GM18502 (cell line): ENCODE measurements around the gene RPTOR.

Experiments used
- ATAC-seq: cut with Tn5 transposase; IDR thresholded peaks from one replicate; pipeline ENCODE4 v1.9.1; 2021; ENCODE audit warnings: mild to moderate bottlenecking; ENCODE audit not compliant: unreplicated experiment, poor library complexity

Gene RPTOR

GRCh38 chr17:80818871-80819270 is 274.2 kb downstream of the RPTOR start:
- no peak for ATAC-seq

GRCh38 chr17:80819422-80820164 is 275.0 kb downstream of the RPTOR start:
- ATAC-seq: no peak

- no peak for ATAC-seq
Measured at GRCh38 chr17:80820331-80820730, 275.7 kb downstream of the RPTOR start.

- ATAC-seq: no peak
Measured at GRCh38 chr17:80821546-80821945, 276.9 kb downstream of the RPTOR start.

DNA sequence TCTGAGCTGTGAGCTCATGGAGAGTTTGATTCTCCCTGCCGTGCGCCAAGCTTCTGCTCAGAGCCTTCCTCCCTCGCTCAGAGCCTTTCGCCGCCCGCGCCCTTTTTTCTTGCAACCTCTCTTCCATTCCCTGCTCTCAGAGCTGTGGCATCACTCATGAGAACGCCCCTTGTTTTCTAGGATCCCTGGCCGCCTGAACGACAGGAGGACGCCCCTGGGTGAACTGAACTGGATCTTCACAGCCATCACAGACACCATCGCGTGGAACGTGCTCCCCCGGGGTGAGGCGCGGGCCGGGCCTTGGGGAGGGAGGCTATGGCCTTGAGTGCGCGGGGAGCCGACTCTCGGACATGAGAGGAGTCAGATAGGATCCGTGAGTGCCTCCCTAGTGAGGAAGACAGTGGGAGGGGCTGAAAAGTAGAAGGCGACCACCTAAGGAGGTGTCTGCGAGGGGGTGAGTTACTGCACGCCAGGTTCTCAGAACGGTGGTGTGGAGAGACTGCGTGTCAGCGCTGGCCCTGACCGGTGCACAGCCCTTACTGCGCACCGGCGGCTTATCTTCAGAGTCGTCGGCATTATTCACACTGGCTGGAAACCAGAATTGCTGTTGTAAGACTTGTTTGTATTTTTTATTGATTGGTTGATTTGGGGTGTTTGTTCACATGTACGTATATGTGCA is 277.5 kb downstream of the RPTOR start:
- ATAC-seq: no peak

DNA sequence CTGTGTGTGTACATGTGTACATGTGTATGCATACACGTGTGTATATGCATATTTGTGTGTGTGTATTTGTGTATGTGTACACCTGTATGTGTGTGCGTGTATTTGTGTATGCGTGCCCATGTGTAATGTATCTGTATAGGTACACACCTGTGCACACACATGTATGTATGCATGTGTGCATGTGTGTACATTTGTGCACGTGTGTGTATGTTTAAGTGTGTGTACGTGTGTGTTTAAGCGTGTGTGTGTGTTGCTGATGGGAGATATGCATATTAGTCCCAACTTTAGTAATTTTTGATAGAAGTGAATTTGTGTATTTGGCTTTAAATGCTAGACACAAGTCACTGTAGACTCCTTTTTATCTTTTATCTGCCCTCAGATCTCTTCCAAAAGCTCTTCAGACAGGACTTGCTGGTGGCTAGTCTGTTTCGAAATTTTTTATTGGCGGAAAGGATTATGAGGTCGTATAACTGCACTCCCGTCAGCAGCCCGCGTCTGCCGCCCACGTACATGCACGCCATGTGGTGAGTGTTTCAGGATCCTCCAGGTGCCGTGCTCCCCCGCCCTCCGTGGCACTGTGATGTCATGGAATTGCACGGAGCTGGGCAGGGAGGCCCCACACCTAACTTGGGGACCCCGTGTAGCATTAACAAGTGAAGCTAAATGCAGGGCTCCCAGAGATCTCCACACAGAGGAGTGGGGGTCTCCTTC is 278.2 kb downstream of the RPTOR start:
- ATAC-seq: no peak

DNA sequence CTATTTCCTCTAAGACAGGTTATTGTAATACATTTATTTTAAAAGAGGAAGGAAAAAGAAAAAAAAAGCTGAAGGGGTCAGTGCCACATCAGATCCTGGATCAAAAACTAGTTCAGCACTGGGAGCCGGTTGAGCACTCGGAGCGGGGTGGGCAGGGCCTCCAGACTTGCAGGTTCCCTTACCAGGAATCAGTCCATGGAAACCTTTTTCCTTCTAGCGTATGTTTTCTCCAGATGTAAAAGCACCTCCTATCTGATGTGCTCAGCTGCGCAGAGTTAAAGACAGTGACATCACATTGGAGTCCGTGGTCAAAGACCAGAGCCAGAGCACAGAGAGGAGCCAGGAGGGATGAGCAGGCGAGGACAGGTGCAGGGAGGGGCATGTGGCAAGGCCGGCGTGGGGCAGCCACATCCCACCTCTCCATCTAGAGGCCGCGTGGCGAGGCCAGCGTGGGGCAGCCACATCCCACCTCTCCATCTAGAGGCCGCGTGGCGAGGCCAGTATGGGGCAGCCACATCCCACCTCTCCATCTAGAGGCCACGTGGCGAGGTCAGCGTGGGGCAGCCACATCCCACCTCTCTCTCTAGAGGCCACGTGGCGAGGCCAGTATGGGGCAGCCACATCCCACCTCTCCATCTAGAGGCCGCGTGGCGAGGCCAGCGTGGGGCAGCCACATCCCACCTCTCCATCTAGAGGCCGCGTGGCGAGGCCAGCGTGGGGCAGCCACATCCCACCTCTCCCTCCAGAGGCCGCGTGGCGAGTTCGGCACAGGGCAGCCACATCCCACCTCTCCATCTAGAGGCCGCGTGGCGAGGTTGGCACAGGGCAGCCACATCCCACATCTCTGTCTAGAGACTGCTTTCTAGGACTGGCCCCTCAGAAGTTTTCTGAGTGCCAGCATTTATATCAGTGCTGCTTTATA is 280.2 kb downstream of the RPTOR start:
- no peak for ATAC-seq

DNA sequence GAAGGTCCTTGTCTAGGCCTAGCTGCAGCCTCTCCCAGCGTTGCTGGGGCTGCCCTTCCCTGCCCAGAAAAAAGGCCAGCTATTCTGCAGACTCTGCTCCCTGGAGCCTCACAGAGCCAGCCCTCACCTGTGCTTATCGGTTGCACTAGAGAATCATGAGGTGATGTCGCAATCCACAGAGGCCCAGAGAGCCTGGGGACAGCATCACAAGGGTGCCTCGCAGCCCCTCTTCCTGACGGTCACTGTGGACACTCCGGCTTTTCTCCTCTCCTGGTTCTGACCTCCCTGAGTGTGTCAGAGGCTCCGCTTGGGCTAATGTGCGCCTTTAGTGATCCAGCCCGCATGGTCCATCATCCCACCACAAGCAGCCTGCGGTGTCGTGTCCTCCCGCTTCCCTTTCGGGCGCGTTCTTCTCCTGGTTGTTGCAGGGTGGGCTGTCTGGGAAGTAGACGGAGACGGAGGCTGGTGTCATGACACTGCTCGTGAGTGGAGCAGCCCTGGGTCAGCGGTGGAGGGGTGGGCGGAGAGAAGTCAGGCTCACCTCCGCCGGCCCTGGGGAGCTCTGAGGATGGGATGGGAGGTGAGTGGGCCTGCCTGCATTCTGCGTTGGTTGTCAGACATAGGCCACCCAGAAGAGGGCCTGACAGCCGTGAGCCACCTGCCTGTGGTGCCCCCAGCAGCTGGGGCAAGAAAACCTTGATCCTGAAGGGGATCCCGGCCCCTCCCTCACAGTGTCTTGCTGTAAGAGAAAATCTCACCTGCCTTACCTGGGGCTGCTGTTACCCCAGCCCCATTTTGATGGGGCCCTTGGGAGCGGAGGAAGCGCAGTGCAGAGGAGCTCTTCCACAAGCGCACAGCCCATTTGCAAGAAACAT is 281.1 kb downstream of the RPTOR start:
- no peak for ATAC-seq

GRCh38 chr17:80826346-80826954 is 281.8 kb downstream of the RPTOR start:
- ATAC-seq: no peak

DNA sequence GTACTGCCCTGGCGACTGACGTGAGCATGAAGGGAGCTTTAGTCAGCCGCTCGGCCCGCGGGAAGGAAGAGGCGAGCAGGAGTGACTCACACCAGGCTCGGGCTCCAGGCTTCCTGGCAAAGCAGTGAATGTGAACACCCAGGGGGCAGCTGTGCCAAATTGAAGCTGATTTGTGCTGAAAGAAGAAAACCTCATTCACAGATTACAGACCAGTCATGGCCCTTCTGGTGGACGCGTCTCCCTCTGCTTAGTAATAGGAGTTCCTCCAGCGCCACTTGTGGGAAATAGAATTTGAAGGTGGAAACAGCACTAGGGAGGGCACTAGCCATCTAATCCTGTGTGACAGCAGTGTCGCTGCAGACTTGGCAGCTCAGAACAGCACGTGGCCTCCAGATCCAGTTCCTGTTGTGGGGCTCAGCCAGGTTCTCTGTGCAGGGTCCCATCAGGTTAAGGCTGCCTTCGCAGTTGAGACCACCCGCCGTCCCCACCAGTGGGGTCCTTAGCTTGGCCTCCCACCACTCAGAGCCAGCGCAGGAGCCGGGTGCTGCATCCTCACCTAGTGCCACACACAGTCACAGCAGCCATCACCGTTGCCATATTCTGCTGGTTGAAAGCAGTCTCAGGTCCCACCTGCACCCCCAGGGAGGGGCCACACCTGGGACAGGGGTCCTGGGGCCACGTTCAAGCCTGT is 282.5 kb downstream of the RPTOR start:
- no peak for ATAC-seq

GRCh38 chr17:80827646-80828643 is 283.3 kb downstream of the RPTOR start:
- no peak for ATAC-seq

DNA sequence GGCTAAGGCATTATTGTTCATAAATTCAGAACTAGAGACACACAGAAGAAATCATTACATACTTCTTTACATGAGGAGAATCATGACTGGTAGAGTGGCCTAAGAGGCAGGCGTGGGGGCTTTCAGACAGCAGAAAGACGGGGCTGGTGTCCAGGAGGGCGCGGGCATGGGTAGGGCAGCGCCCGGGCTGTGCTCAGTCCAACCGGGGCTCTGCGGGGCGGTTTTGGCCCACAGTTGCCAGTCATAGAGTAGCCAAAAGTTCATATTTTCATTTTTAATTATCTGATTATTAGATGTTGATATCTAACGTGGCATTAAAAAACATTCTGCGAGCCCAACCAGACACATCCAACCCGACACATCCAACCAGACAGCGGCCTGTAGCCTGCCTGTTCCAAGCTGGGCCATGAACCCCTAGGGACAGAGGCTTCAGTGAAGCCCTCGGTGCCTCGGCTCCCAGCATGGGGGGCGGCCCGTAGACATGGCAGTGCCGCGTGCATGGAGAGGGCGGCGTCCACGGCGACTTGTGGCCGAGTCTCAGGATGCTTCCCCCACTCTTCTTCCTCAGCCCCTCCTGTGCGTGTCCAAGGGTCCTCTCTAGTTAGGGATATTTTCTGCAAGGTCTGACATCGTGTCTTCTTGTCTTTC is 284.7 kb downstream of the RPTOR start:
- ATAC-seq: no peak

DNA sequence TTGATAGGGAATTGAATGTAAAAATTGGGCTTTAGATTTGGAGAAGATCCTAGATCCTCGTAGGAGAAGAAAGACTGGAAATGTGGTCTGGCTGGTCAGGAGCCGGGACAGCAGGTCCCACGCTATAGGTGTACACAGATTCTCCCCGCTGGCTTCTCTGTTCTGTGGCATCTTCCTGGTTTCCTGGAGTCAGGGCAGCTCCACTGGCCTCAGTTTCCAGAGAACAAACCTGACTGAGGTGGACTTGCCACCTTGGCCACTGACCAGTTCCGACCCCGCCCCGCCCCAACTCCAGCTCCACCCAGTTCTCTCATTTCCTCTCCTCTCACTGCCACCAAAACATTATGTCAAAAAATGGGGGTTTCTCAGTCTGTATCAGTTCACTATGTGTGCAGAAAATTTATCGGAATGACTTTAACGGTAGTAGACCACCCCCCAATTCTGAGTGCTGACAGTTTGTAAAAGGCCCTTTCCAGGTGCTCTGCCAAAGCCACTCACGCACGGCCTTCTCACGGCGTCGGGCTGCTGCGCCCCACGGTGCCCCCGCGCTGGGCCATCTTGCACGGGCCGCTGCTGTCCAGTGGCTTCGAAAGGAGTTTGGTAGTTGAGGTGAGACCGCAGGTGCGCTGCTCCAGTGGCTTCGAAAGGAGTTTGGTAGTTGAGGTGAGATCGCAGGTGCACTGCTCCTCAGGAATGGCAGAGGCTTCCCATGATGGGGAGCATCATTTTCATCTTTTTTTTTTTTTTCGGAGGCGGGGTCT is 285.6 kb downstream of the RPTOR start:
- no peak for ATAC-seq

DNA sequence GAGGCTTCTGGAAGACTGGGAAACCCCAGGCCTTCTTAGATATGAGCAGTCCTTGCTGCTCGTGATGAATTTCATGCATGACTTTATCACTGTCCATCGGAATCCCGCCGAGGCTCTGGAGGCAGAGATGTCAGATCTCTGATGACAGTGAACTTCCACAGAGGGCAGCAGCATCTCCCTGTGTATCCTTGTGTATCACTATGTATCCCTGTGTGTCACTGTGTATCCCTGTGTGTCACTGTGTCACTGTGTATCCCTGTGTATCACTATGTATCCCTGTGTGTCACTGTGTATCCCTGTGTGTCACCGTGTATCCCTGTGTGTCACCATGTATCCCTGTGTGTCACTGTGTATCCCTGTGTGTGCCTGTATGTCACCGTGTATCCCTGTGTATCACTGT is 286.9 kb downstream of the RPTOR start:
- ATAC-seq: no peak

DNA sequence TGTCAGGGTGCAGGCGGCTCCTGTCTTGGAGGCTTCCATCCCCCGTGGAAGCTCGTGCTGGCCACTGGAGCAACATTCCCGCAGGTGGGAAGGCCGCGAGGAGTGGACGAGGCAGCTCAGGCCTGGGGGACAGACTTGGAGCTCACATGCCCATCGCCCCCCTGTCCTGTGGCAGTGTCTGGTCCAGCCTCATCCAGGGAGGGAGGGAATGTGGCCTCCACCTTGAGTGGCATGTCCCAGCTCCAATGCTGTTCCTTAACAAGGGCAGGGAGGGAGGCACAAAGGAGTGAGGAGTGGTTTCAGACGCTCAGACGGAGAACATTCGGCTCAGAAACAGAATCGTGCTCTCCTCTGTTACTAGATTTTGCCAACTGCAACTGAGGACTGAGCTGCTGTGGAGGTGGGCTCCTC is 287.6 kb downstream of the RPTOR start:
- no peak for ATAC-seq
